Endodermal cell (in vitro differentiated cells): ENCODE data around the gene CIZ1. TPM values are rescaled to one million over a fixed set of nuclear protein-coding genes. Genes with fewer than 3 reads are reported as not detected.
A peak's percentile ranks its signal among the peaks of the same experiment; 100 is the strongest.

ENCODE experiments used
- DNase-seq: peaks from one replicate; pipeline ENCODE4 v3.0.0-alpha.2; 2017
- H3K27ac ChIP-seq: 2 replicates; pipeline ENCODE4 v1.5.1; 2013; ENCODE audit warnings: mild to moderate bottlenecking, low read depth, low read length, moderate library complexity
- H3K27me3 ChIP-seq: 2 replicates; pipeline ENCODE4 v1.6.1; 2013; ENCODE audit warnings: mild to moderate bottlenecking, low read length, moderate library complexity; ENCODE audit not compliant: insufficient read depth, control insufficient read depth, poor library complexity, severe bottlenecking
- H3K36me3 ChIP-seq: 2 replicates; pipeline ENCODE4 v1.7.0; 2013; ENCODE audit warnings: mild to moderate bottlenecking, low read length, moderate library complexity; ENCODE audit not compliant: control insufficient read depth, insufficient read depth
- H3K4me1 ChIP-seq: one replicate; pipeline ENCODE4 v1.7.0; 2013; ENCODE audit warnings: low read length; ENCODE audit not compliant: control insufficient read depth, insufficient read depth
- H3K4me3 ChIP-seq: 2 replicates; pipeline ENCODE4 v1.5.1; 2013; ENCODE audit warnings: mild to moderate bottlenecking, low read length, moderate library complexity
- H3K9ac ChIP-seq: 2 replicates; pipeline ENCODE4 v1.6.1; 2013; ENCODE audit warnings: mild to moderate bottlenecking, low read length, moderate library complexity; ENCODE audit not compliant: poor library complexity, severe bottlenecking; ENCODE audit errors: extremely low read depth
- H3K9me3 ChIP-seq: 2 replicates; pipeline ENCODE4 v1.6.1; 2013; ENCODE audit warnings: mild to moderate bottlenecking, low read length, moderate library complexity; ENCODE audit not compliant: control insufficient read depth
- H3K27ac Mint-ChIP-seq: 2 replicates; pipeline ENCODE4 v1.8.0; 2020; ENCODE audit warnings: mixed read lengths
- H3K27me3 Mint-ChIP-seq: 2 replicates; pipeline ENCODE4 v1.8.0; 2021; ENCODE audit warnings: mild to moderate bottlenecking, mixed read lengths; ENCODE audit not compliant: insufficient read depth
- H3K36me3 Mint-ChIP-seq: 2 replicates; pipeline ENCODE4 v1.8.0; 2020; ENCODE audit warnings: low read depth, mixed read lengths
- H3K4me1 Mint-ChIP-seq: 2 replicates; pipeline ENCODE4 v1.8.0; 2020; ENCODE audit warnings: mixed read lengths
- H3K4me3 Mint-ChIP-seq: 2 replicates; pipeline ENCODE4 v1.8.0; 2020; ENCODE audit warnings: mild to moderate bottlenecking, moderate library complexity, mixed read lengths
- H3K9me3 Mint-ChIP-seq: 2 replicates; pipeline ENCODE4 v1.8.0; 2020; ENCODE audit warnings: mild to moderate bottlenecking, mixed read lengths
- WGBS, 2 experiments: methylation state at CpG; one replicate each; pipeline versions ENCODE4 v1.1.5 to v1.1.7; 2013; ENCODE audit warnings: missing lambda C conversion rate in 2 of 2, mixed read lengths in 1 of 2; ENCODE audit not compliant: insufficient coverage in 1 of 2, insufficient read length in 1 of 2; 5-methylcytosine and 5-hydroxymethylcytosine counted together
- total RNA-seq, 2 donors: library from RNA; stranded (reverse); fragmentation: NEBNext Ultra II Directional in 1 of 2; extraction: Animal tissue kit (Norgen Biotek cat#: 25700) in 1 of 2; gene quantifications; 2 replicates in 1 of 2; 3 replicates in 1 of 2; pipeline ENCODE4 v1.2.1, GENCODE V29; 2021
- TF ChIP-seq, protein P1 (sequence below): fragments of 200-600 bp; sonication (generic); conservative IDR thresholded peaks from 2 replicates; pipeline ENCODE4 v1.5.0; 2021; ENCODE audit warnings: antibody characterized with exemption, mild to moderate bottlenecking

CIZ1 gene
- total RNA-seq, 2 donors from 2014 or later, result 115 to 117 TPM

DNA sequence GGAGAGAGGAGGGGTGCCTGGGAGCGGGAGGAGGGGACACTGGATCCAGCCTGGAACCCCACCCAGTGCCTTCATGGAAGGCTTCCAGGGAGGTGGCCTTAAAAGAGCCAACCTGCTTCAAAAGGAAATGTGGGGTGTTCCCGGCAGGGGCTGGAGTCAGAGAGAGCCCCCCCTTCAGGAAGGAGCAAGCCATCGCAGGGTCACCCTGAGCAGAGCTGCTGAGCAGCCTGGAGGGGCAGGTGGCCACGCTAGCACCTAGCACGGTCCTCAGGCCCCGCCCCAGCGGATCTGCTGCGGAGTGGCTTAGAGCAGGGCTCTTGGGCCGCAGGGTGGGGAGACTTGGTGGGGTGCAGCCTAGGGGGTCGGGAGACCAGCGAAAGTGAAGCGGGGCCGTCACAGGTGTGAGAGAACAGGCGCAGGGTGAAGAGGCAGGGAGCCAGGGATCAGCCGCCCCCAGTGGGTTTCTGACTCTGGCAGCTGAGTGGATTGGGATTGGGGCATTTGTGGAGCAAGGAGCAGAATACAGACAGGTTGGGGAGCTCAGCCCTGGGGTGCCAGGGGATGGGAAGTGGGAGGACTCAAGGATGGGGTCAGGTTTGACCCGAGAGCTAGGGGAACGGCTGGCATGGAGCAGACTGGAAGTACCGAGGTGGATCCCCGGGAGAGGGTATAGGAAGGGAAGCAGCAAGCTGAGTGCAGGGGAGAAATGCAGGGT lies 40.6 kb downstream of the CIZ1 start:
- TF ChIP-seq, protein P1, sequence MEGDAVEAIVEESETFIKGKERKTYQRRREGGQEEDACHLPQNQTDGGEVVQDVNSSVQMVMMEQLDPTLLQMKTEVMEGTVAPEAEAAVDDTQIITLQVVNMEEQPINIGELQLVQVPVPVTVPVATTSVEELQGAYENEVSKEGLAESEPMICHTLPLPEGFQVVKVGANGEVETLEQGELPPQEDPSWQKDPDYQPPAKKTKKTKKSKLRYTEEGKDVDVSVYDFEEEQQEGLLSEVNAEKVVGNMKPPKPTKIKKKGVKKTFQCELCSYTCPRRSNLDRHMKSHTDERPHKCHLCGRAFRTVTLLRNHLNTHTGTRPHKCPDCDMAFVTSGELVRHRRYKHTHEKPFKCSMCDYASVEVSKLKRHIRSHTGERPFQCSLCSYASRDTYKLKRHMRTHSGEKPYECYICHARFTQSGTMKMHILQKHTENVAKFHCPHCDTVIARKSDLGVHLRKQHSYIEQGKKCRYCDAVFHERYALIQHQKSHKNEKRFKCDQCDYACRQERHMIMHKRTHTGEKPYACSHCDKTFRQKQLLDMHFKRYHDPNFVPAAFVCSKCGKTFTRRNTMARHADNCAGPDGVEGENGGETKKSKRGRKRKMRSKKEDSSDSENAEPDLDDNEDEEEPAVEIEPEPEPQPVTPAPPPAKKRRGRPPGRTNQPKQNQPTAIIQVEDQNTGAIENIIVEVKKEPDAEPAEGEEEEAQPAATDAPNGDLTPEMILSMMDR, result peak; percentile 81
- 74 to 90% methylated on average over 12 to 19 of the region's 19 CpGs for WGBS, 2 experiments
- Histone ChIP-seq H3K9ac (no peak overlapping the region), H3K36me3 (no peaks in the 10 kb centered on the region), H3K9me3 (no peaks in the 10 kb centered on the region), H3K4me3 (no peak overlapping the region), H3K4me1 (no peaks in the 10 kb centered on the region), H3K27ac (no peak overlapping the region), H3K27me3 (no peaks in the 10 kb centered on the region)
- Mint-ChIP-seq H3K9me3 (no peaks in the 10 kb centered on the region), H3K4me3 (no peak overlapping the region), H3K4me1 (peaks cover 3% of the 10 kb centered on the region), H3K27ac (no peak overlapping the region), H3K27me3 (peaks cover 8% of the 10 kb centered on the region), H3K36me3 (no peaks in the 10 kb centered on the region)
- DNase-seq, result peak; percentile 90

DNA sequence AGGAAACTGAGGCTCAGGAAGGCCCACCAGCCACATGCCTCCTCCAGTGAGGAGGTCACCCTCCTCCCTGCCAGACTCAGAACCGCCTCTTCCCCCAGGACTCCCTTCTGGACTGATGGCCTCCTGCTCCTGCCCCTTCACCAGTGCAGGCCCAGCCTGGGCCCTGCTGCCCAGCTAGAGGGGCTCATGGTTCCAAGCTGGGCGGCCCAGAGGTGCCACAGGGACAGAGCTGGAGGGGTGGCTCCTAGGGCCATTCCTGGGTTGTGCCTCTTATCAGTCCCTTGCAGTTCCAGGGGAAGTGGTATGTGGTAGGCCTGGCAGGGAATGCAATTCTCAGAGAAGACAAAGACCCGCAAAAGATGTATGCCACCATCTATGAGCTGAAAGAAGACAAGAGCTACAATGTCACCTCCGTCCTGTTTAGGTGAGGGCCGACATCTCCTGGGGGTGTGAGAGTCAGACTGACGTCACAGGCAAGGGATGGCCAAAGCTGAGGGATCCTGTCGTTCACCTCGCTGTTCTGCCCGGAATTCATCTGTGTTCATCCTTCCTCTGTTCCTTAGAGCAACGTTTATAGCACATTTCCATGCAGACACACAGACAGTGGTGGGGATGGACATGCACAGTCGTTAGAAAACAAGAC lies 41.3 kb downstream of the CIZ1 start:
- Mint-ChIP-seq H3K4me3 (no peak overlapping the region), H3K27ac (peak overlapping the region; percentile 30), H3K9me3 (no peaks in the 10 kb centered on the region), H3K4me1 (peaks cover 3% of the 10 kb centered on the region), H3K27me3 (peaks cover 7% of the 10 kb centered on the region), H3K36me3 (no peaks in the 10 kb centered on the region)
- WGBS, 2 experiments, result 84 to 91% methylated on average over 9 to 11 of the region's 11 CpGs
- H3K4me1 ChIP-seq, result no peaks in the 10 kb centered on the region
- H3K36me3 ChIP-seq, result no peaks in the 10 kb centered on the region
- H3K27ac ChIP-seq, result no peak overlapping the region
- H3K9ac ChIP-seq, result no peak overlapping the region
- H3K9me3 ChIP-seq, result no peaks in the 10 kb centered on the region
- TF ChIP-seq, protein P1, result no peak
- no peak for DNase-seq
- no peak overlapping the region for H3K4me3 ChIP-seq
- no peaks in the 10 kb centered on the region for H3K27me3 ChIP-seq

DNA sequence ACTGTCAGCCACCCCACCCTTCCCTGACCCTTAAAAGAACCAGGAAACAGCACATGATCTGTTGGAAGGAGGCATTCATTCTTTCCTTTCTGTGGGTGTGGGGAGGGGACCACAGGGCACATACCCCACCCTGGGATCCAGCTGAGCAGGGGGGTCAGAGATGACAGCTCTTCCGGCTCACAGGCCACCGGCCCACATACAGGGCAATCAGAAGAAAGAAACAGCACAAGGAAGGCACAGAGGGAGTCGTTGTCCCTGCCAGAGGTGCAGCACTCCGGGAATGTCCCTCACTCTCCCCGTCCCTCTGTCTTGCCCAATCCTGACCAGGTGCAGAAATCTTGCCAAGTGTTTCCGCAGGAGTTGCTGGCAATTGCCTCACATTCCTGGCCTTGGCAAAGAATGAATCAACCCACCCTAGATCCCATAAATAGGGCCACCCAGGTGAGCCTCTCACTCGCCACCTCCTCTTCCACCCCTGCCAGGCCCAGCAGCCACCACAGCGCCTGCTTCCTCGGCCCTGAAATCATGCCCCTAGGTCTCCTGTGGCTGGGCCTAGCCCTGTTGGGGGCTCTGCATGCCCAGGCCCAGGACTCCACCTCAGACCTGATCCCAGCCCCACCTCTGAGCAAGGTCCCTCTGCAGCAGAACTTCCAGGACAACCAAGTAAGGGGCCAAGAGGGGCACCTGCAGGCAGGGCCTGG lies 42.2 kb downstream of the CIZ1 start, which contains the start of gene LCN2:
TSS of gene LCN2 (plus strand) at position 453 of the 701 bp plus-strand sequence. CDS start at position 526, 73 bp downstream.
- Mint-ChIP-seq H3K4me1 (peaks cover 3% of the 10 kb centered on the region), H3K4me3 (no peak within 1 kb of the TSS), H3K36me3 (no peaks in the 10 kb centered on the region), H3K27ac (peak within 1 kb of the TSS; percentile 30), H3K27me3 (peaks cover 7% of the 10 kb centered on the region), H3K9me3 (no peaks in the 10 kb centered on the region)
- no peaks in the 10 kb centered on the region for H3K9me3 ChIP-seq
- H3K36me3 ChIP-seq, result no peaks in the 10 kb centered on the region
- no peaks in the 10 kb centered on the region for H3K27me3 ChIP-seq
- peak; percentile 41 for DNase-seq
- TF ChIP-seq, protein P1, result no peak
- H3K4me3 ChIP-seq, result no peak within 1 kb of the TSS
- H3K4me1 ChIP-seq, result no peaks in the 10 kb centered on the region
- no peak within 1 kb of the TSS for H3K9ac ChIP-seq
- no peak within 1 kb of the TSS for H3K27ac ChIP-seq
- WGBS, 2 experiments, result 69 to 89% methylated on average over 5 to 9 of the region's 9 CpGs
